ENCODE results near the gene KAZALD1.

GRCh38 chr10:101107771-101108170, 46.0 kb downstream of the KAZALD1 start:
- TF ChIP-seq, protein P1, sequence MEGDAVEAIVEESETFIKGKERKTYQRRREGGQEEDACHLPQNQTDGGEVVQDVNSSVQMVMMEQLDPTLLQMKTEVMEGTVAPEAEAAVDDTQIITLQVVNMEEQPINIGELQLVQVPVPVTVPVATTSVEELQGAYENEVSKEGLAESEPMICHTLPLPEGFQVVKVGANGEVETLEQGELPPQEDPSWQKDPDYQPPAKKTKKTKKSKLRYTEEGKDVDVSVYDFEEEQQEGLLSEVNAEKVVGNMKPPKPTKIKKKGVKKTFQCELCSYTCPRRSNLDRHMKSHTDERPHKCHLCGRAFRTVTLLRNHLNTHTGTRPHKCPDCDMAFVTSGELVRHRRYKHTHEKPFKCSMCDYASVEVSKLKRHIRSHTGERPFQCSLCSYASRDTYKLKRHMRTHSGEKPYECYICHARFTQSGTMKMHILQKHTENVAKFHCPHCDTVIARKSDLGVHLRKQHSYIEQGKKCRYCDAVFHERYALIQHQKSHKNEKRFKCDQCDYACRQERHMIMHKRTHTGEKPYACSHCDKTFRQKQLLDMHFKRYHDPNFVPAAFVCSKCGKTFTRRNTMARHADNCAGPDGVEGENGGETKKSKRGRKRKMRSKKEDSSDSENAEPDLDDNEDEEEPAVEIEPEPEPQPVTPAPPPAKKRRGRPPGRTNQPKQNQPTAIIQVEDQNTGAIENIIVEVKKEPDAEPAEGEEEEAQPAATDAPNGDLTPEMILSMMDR (IDR thresholded peaks at IDR 0.05) = no peak
- TF ChIP-seq POLR2AphosphoS5 (IDR thresholded peaks at IDR 0.05) = no peak
- TF ChIP-seq POLR2A (IDR thresholded peaks at IDR 0.05) = no peak
